ENCODE data around the gene MCF2L.

DNA sequence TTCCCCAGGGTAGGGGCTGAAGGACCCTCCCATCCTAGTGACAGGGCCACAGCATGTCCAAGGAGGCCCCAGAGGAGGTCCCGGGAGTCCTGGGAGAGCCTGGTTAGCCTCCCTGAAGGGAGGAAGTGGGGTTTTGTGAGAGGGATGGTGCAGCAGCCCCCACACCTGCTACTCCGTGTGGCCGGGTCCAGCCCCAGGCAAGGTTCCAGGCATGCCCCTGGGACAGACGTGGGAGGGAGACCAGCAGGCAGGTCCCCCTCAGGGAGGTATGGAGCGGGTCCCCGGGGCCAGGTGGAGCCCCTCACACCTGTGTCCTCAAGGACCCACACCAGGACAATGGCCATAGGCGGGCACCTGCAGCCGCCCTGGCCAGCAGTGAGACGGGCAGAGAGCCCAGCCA lies 134.6 kb downstream of the MCF2L start:
- TF ChIP-seq RAD21 (IDR thresholded peaks at IDR 0.05; ENCODE audit: insufficient read depth, low read depth, low read length), result no peak
- no peak for TF ChIP-seq ZNF384 (IDR thresholded peaks at IDR 0.05; ENCODE audit: borderline replicate concordance, low read depth, low read length)
- TF ChIP-seq HSF1 (IDR thresholded peaks at IDR 0.05; ENCODE audit: low read depth, low read length), result no peak
- TF ChIP-seq BHLHE40 (IDR thresholded peaks at IDR 0.05; ENCODE audit: borderline replicate concordance in 1 of 2, low read depth in 2 of 2, low read length in 1 of 2), result no peak
